NCI-H2196 (cell line): ENCODE data around the gene ASMTL.
"Not testable (repeated sequence)": the region's sequence is repeated elsewhere in the genome, so short reads cannot be mapped to it uniquely, and the experiment has no call there.

Experiments
- DNase-seq: peaks from one replicate; lab custom pipeline; 2025; ENCODE audit not compliant: unreplicated experiment; lab: John Stamatoyannopoulos, UW

The ASMTL gene

DNA sequence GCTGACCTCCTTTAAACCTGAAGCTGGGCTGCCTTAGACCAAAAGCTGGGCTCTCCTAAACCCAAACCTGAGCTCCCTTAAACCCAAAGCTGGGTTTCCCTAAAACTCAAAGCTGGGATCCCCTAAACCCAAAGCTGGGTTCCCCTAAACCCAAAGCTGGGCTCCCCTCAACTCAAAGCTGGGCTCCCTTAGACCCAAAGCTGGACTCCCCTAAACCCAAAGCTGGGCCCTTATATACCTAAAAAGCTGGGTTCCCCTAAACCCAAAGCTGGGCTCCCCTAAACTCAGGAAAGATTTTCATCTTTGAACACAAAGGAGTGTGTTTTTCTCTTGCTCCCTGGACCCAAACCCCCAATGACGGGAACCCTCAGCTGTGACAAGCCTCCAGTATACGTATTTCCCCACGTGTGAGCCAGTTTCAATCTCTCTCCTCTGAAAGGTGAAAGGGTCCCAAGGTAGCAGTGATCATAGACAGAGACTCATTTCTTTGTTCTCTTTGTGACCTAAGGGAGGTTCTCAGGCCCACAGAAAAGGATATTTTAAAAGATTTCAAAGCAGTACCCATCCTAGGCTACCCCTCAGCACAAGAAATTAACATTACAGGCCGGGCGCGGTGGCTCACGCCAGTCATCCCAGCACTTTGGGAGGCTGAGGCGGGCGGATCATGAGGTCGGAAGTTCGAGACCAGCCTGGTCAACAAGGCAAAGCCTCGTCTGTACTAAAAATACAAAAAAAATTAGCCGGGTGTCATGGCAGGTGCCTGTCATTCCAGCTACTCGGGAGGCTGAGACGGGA lies 31.3 kb upstream of the ASMTL start:
- no peak for DNase-seq

GRCh38 chrX:1482530-1482928 lies 29.8 kb upstream of the ASMTL start:
- DNase-seq: not testable (repeated sequence)

DNA sequence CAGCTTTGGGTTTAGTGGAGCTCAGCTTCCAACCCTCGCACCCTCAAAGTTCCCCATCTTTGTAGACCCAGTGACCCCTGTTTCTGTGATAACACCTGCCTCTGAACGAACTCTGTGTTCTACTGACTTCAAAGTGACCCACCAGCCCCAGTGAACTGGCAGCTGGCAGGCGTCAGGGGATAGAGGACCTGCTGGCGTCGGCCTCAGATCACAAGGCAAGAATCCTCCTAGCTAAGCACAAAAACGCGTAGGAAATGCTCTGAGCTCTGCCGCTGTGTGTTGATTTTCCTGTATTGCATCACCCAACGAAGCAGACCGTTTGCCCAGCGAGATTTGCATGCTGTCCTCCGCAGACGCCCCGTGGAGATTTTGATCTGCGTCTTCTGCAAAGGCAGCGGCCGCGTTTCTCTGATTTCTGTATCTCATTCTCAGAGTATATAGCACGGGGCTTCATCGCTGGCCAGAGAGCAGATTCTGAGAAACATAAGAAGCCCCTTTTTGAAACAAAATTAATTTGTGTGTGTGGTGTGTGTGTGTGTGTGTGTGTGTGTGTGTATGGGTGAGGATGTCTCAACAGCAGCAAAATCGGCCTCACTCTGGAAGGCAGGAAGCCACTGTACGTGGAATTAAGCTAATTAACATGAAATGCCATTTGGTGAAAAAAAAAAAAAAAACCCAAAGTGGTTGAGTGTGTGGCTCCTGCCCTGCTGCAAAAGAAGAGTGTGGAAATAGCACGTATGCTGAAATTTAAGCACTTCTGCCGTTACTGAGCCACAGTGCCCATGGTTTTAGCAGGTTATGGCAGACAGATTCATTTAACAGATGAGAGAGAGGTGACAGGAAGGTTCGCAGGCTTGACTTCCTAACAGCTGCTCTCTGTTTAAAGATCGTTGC lies 29.2 kb upstream of the ASMTL start:
- DNase-seq: no peak

GRCh38 chrX:1480082-1480785 lies 27.5 kb upstream of the ASMTL start:
- no peak for DNase-seq

DNA sequence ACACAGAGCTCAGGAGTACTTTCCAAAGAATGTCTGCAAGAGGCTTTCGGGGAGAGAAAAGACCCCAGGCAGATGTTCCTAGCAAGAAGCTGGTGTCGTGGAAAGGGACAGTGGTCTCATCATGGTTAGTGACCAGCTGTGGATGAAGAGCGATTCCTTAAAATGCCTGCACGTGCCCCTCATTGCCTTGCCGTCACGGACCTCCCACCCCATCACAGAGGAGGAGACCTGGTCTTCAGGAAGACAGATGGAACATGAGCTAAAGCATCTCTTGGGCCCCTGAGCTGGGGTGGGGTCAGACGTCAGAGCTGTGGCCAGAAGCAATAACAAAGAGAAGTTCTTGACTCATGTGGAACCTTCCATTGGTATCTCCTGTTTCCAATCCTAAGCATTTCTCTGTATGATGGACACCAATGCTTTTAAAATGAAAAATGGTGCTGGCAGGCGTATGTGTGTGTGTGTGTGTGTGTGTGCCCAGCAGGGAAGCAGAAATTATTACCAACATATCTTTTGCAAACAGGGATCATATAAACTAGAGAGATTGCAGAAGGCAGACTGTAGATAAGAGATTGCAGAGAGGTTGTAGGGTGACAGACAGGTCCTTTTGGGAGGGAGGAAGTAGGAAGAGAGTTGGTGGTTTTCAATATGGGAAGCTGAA lies 25.2 kb upstream of the ASMTL start:
- DNase-seq: no peak

GRCh38 chrX:1477229-1477628 lies 24.5 kb upstream of the ASMTL start:
- no peak for DNase-seq

- no peak for DNase-seq
Measured at GRCh38 chrX:1476682-1477081, 24.0 kb upstream of the ASMTL start.

- DNase-seq: no peak
Measured at GRCh38 chrX:1475881-1476280, 23.2 kb upstream of the ASMTL start.

DNA sequence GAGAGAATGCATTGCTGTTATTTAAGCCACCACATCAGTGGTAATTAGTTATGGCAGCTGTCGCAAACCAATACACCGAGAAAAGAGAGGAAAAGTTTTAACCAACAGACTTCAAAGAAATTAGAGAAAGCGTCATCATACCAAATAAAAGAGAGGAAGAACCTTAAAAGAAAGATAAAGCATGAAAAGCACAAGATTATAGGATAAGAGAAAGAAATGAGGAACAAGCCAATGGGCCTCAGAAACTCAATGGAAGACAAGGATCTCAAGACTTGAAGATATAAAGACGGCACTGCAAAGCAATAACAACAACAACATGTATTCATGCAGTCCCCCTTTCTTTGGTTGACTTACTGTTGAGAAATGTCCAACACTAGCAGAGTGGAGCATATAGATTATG lies 22.8 kb upstream of the ASMTL start:
- DNase-seq: no peak

- DNase-seq: not testable (repeated sequence)
Measured at GRCh38 chrX:1474593-1474992, 21.9 kb upstream of the ASMTL start.

DNA sequence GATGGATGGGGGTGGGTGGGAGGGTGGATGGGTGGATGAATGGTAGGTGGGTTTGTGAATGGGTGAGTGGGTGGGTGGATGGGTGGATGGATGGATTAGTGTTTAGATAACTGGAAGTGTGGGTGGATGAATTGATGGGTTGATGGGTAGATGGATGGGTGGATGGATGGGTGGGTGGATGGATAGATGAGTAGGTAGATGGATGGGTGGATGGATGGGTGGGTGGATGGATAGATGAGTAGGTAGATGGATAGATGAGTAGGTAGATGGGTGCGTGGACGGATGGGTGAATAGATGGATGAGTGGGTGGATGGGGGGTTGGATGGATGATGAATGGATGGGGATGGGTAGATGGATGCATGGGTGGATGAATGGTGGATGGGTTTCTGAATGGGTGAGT lies 20.3 kb upstream of the ASMTL start:
- DNase-seq: no peak

GRCh38 chrX:1468250-1468772 lies 15.6 kb upstream of the ASMTL start:
- DNase-seq: no peak

- no peak for DNase-seq
Measured at GRCh38 chrX:1466971-1467561, 14.4 kb upstream of the ASMTL start.

- no peak for DNase-seq
Measured at GRCh38 chrX:1466232-1466661, 13.5 kb upstream of the ASMTL start.

GRCh38 chrX:1465286-1466231 lies 12.8 kb upstream of the ASMTL start:
- DNase-seq: no peak

DNA sequence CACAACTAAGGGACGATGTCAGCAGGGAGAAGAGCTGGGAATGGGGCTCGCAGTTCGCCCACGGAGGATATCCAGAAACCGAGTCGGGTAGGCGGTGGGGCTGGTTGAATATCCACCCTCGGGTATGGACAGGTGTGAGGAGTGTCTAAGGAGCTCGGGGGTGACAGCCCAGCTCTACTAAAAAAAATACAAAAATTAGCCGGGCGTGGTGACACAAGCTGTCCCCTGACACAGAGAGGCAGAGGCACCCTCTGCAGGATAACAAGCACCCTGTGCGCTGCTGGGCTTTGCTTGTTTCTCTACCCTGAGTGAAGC lies 12.2 kb upstream of the ASMTL start:
- DNase-seq: no peak

- no peak for DNase-seq
Measured at GRCh38 chrX:1464041-1464970, 11.6 kb upstream of the ASMTL start.

DNA sequence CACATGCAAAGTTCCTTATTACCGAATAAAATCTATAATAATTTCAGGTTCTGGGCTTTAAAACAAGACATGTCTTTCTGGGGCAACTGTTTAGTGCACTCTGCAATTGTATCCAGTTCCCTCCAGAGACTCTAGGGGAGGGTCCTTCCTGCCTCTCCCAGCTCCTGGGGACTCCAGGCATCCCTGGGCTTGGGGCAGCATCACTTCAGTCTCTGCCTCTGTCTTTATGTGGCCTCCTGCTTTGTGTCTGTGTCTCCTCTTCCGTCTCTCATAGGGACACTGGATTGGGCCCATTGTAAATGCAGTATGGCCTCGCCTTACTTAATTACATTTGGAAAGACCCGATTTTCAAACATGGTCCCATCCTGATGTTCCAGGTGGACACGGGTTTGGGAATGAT lies 10.9 kb upstream of the ASMTL start:
- DNase-seq: no peak
